Neural progenitor cell (in vitro differentiated cells): ENCODE data around the gene TFF2. TPM values are rescaled to one million over a fixed set of nuclear protein-coding genes. Genes with fewer than 3 reads are reported as not detected.

Experiments
- DNase-seq: peaks from one replicate; pipeline ENCODE4 v3.0.0-alpha.2; 2016; ENCODE audit warnings: low spot score
- H2AFZ ChIP-seq: fragments of 200-600 bp; sonication (generic); replicated peaks from 2 replicates; pipeline ENCODE4 v1.6.1; 2016; ENCODE audit warnings: antibody characterized with exemption
- H3F3A ChIP-seq: fragments of 200-600 bp; sonication (generic); 2 replicates; pipeline ENCODE4 v1.6.1; 2016; ENCODE audit warnings: antibody characterized with exemption, low read depth
- H3K27ac ChIP-seq: fragments of 200-600 bp; sonication (generic); 2 replicates; pipeline ENCODE4 v1.5.1; 2016; ENCODE audit warnings: mild to moderate bottlenecking
- H3K27me3 ChIP-seq: fragments of 200-600 bp; sonication (generic); 2 replicates; pipeline ENCODE4 v1.6.1; 2016; ENCODE audit warnings: mild to moderate bottlenecking, moderate library complexity
- H3K36me3 ChIP-seq: fragments of 200-600 bp; sonication (generic); 2 replicates; pipeline ENCODE4 v1.5.1; 2016
- H3K4me1 ChIP-seq: fragments of 200-600 bp; sonication (generic); 2 replicates; pipeline ENCODE4 v1.6.1; 2016; ENCODE audit warnings: mixed run types
- H3K4me2 ChIP-seq: fragments of 200-600 bp; sonication (generic); 2 replicates; pipeline ENCODE4 v1.6.1; 2016
- H3K4me3 ChIP-seq: fragments of 200-600 bp; sonication (generic); 2 replicates; pipeline ENCODE4 v1.5.1; 2016
- H3K79me2 ChIP-seq: fragments of 200-600 bp; sonication (generic); 2 replicates; pipeline ENCODE4 v1.6.1; 2016; ENCODE audit warnings: low read depth
- H3K9ac ChIP-seq: fragments of 200-600 bp; sonication (generic); 2 replicates; pipeline ENCODE4 v1.6.1; 2016
- H3K9me3 ChIP-seq: fragments of 200-600 bp; sonication (generic); 2 replicates; pipeline ENCODE4 v1.5.1; 2016; ENCODE audit warnings: low read depth
- H4K20me1 ChIP-seq: fragments of 200-600 bp; sonication (generic); 2 replicates; pipeline ENCODE4 v1.6.1; 2016; ENCODE audit warnings: low read depth
- H3K27ac Mint-ChIP-seq: 3 replicates; pipeline ENCODE4 v1.8.0; 2021; ENCODE audit warnings: mixed read lengths
- H3K27me3 Mint-ChIP-seq: 2 replicates; pipeline ENCODE4 v1.8.0; 2022; ENCODE audit warnings: low read depth, mild to moderate bottlenecking, inconsistent platforms, moderate library complexity, mixed read lengths; ENCODE audit not compliant: insufficient read depth
- H3K36me3 Mint-ChIP-seq: 3 replicates; pipeline ENCODE4 v1.8.0; 2021; ENCODE audit warnings: mixed read lengths
- H3K4me1 Mint-ChIP-seq: 3 replicates; pipeline ENCODE4 v1.8.0; 2021; ENCODE audit warnings: mixed read lengths
- H3K4me3 Mint-ChIP-seq: 3 replicates; pipeline ENCODE4 v1.8.0; 2021; ENCODE audit warnings: mild to moderate bottlenecking, moderate library complexity, mixed read lengths
- H3K9me3 Mint-ChIP-seq: 3 replicates; pipeline ENCODE4 v1.8.0; 2020; ENCODE audit warnings: mixed read lengths
- EZH2 ChIP-seq: fragments of 200-600 bp; sonication (generic); IDR thresholded peaks from 2 replicates; pipeline ENCODE4 v1.6.1; 2017; ENCODE audit warnings: antibody characterized with exemption, mild to moderate bottlenecking, moderate library complexity
- EZH2phosphoT487 ChIP-seq: fragments of 200-600 bp; sonication (generic); IDR thresholded peaks from 2 replicates; pipeline ENCODE4 v1.6.1; 2017; ENCODE audit warnings: antibody characterized with exemption
- total RNA-seq: library from RNA; depleted of rRNA; stranded (reverse); fragments of >200 nt; gene quantifications from 2 replicates; pipeline ENCODE4 v1.2.3, GENCODE V29; 2015; ENCODE audit warnings: low replicate concordance
- TF ChIP-seq, protein P1 (sequence below): fragments of 200-600 bp; sonication (generic); IDR thresholded peaks from 2 replicates; pipeline ENCODE4 v1.5.1; 2017; ENCODE audit warnings: antibody characterized with exemption, mild to moderate bottlenecking

Gene TFF2
- total RNA-seq, 1 donor from 2014 or later, result not detected

- Histone ChIP-seq H3F3A (peaks cover 10% of the 10 kb centered on the region), H4K20me1 (no peaks in the 10 kb centered on the region), H3K9ac (no peak overlapping the region), H3K4me3 (no peak overlapping the region), H3K27ac (no peak overlapping the region), H3K4me1 (peaks cover 22% of the 10 kb centered on the region), H3K36me3 (no peaks in the 10 kb centered on the region), H2AFZ (no peak overlapping the region), H3K79me2 (no peaks in the 10 kb centered on the region), H3K9me3 (no peaks in the 10 kb centered on the region), H3K4me2 (no peak overlapping the region), H3K27me3 (no peaks in the 10 kb centered on the region)
- H3K4me3 Mint-ChIP-seq, result no peak overlapping the region
- no peak for TF ChIP-seq EZH2phosphoT487
- TF ChIP-seq EZH2, result no peak
- TF ChIP-seq, protein P1, sequence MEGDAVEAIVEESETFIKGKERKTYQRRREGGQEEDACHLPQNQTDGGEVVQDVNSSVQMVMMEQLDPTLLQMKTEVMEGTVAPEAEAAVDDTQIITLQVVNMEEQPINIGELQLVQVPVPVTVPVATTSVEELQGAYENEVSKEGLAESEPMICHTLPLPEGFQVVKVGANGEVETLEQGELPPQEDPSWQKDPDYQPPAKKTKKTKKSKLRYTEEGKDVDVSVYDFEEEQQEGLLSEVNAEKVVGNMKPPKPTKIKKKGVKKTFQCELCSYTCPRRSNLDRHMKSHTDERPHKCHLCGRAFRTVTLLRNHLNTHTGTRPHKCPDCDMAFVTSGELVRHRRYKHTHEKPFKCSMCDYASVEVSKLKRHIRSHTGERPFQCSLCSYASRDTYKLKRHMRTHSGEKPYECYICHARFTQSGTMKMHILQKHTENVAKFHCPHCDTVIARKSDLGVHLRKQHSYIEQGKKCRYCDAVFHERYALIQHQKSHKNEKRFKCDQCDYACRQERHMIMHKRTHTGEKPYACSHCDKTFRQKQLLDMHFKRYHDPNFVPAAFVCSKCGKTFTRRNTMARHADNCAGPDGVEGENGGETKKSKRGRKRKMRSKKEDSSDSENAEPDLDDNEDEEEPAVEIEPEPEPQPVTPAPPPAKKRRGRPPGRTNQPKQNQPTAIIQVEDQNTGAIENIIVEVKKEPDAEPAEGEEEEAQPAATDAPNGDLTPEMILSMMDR, result no peak
- no peaks in the 10 kb centered on the region for H3K9me3 Mint-ChIP-seq
- DNase-seq, result no peak
- peaks cover 18% of the 10 kb centered on the region for H3K4me1 Mint-ChIP-seq
- H3K36me3 Mint-ChIP-seq, result no peaks in the 10 kb centered on the region
- peaks cover 7% of the 10 kb centered on the region for H3K27me3 Mint-ChIP-seq
- no peak overlapping the region for H3K27ac Mint-ChIP-seq
Measured at GRCh38 chr21:42319851-42320572, 30.8 kb downstream of the TFF2 start.

DNA sequence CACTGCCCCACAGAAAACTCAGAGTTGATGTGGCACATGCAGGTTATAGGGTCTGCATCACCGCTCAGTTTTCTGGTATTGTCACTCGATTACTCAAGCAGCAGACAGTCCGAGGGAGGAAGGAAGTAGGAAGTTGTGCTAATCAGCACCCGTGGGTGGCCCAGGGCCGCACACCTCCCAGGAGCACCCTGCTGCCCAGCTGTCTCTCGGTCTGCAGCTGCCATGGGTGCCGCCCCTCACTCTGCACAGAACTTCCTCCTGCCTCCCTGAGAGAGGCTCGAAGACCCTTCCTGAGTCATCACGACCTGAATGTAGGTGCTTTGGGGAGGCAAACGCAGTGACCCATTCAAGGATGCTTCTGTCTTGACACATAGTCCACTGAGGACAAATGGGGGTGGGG is 31.4 kb downstream of the TFF2 start:
- Mint-ChIP-seq H3K9me3 (no peaks in the 10 kb centered on the region), H3K36me3 (no peaks in the 10 kb centered on the region), H3K27ac (no peak overlapping the region), H3K4me1 (peaks cover 22% of the 10 kb centered on the region), H3K4me3 (no peak overlapping the region), H3K27me3 (peaks cover 7% of the 10 kb centered on the region)
- Histone ChIP-seq H3K27me3 (no peaks in the 10 kb centered on the region), H3K4me2 (no peak overlapping the region), H3K4me3 (no peak overlapping the region), H3K4me1 (peaks cover 28% of the 10 kb centered on the region), H3F3A (peaks cover 15% of the 10 kb centered on the region), H3K9me3 (no peaks in the 10 kb centered on the region), H3K27ac (no peak overlapping the region), H2AFZ (no peak overlapping the region), H3K9ac (no peak overlapping the region), H3K36me3 (no peaks in the 10 kb centered on the region), H3K79me2 (no peaks in the 10 kb centered on the region), H4K20me1 (no peaks in the 10 kb centered on the region)
- TF ChIP-seq, protein P1, result no peak
- no peak for TF ChIP-seq EZH2phosphoT487
- TF ChIP-seq EZH2, result no peak
- no peak for DNase-seq

- Histone ChIP-seq H4K20me1 (no peaks in the 10 kb centered on the region), H3K9me3 (no peaks in the 10 kb centered on the region), H3K9ac (no peak overlapping the region), H2AFZ (no peak overlapping the region), H3K36me3 (no peaks in the 10 kb centered on the region), H3K4me3 (no peak overlapping the region), H3F3A (peaks cover 15% of the 10 kb centered on the region), H3K4me1 (peaks cover 39% of the 10 kb centered on the region), H3K4me2 (no peak overlapping the region), H3K27ac (no peak overlapping the region), H3K79me2 (no peaks in the 10 kb centered on the region), H3K27me3 (no peaks in the 10 kb centered on the region)
- Mint-ChIP-seq H3K27me3 (peaks cover 6% of the 10 kb centered on the region), H3K4me3 (no peak overlapping the region), H3K9me3 (no peaks in the 10 kb centered on the region), H3K4me1 (peaks cover 34% of the 10 kb centered on the region), H3K36me3 (no peaks in the 10 kb centered on the region), H3K27ac (no peak overlapping the region)
- no peak for DNase-seq
- TF ChIP-seq, protein P1, result no peak
- TF ChIP-seq EZH2, result no peak
Measured at GRCh38 chr21:42317826-42318746, 32.7 kb downstream of the TFF2 start.
